GM12864 (cell line): ENCODE results near the gene ITPK1.

ENCODE experiments used
- DNase-seq: peaks from one replicate; pipeline ENCODE4 v3.0.0-alpha.2; 2011; ENCODE audit warnings: low read depth
- H3K4me3 ChIP-seq: 2 replicates; pipeline ENCODE4 v1.5.1; 2011; ENCODE audit warnings: mild to moderate bottlenecking, low read depth, low read length, control low read depth
- CTCF ChIP-seq: IDR thresholded peaks from 2 replicates; pipeline ENCODE4 v1.5.1; 2011; ENCODE audit warnings: low read depth, mild to moderate bottlenecking, moderate library complexity, low read length, control low read depth, inconsistent platforms; ENCODE audit errors: missing control alignments

The ITPK1 gene

GRCh38 chr14:93082576-93083001, 33.1 kb downstream of the ITPK1 start:
- DNase-seq: no peak
- no peak overlapping the region for H3K4me3 ChIP-seq
- no peak for TF ChIP-seq CTCF

- no peak for DNase-seq
- TF ChIP-seq CTCF: no peak
- no peak overlapping the region for H3K4me3 ChIP-seq
These were observed 33.7 kb downstream of the ITPK1 start for GRCh38 chr14:93081876-93082570.

GRCh38 chr14:93079865-93080403, 35.8 kb downstream of the ITPK1 start:
- TF ChIP-seq CTCF: no peak
- H3K4me3 ChIP-seq: no peak overlapping the region
- no peak for DNase-seq

GRCh38 chr14:93079321-93079720, 36.4 kb downstream of the ITPK1 start:
- no peak for TF ChIP-seq CTCF
- H3K4me3 ChIP-seq: no peak overlapping the region
- no peak for DNase-seq

GRCh38 chr14:93078870-93079269, 36.9 kb downstream of the ITPK1 start:
- TF ChIP-seq CTCF: no peak
- no peak for DNase-seq

GRCh38 chr14:93076755-93077154, 39.0 kb downstream of the ITPK1 start:
- no peak for TF ChIP-seq CTCF
- H3K4me3 ChIP-seq: no peak overlapping the region
- DNase-seq: no peak

More at GRCh38 chr14:93078870-93079269, 36.9 kb downstream of the ITPK1 start:
- H3K4me3 ChIP-seq: no peak overlapping the region

GRCh38 chr14:93075891-93076290, 39.8 kb downstream of the ITPK1 start:
- no peak for TF ChIP-seq CTCF
- DNase-seq: no peak
- no peak overlapping the region for H3K4me3 ChIP-seq
